K562 (cell line): ENCODE results near the gene ELF2.

ENCODE experiments used
- ATF1 ChIP-seq, 2 experiments: fragments of 450-650 bp in 1 of 2; IDR thresholded peaks; 2 replicates each; pipeline ENCODE4 v1.6.1; 2016; ENCODE audit warnings: missing compliant biosample characterization in 1 of 2, missing genetic modification characterization in 1 of 2
- CTCF ChIP-seq, 3 experiments: IDR thresholded peaks in 2 of 3; conservative IDR thresholded peaks in 1 of 3; 2 replicates each; pipeline ENCODE4 v1.5.1; 2011 to 2012; ENCODE audit warnings: low read length in 3 of 3, mild to moderate bottlenecking in 3 of 3, control low read depth in 2 of 3, improper control_type of control experiment in 1 of 3, inconsistent platforms in 1 of 3, low read depth in 1 of 3, mixed read lengths in 1 of 3, moderate library complexity in 1 of 3; ENCODE audit not compliant: insufficient read depth in 2 of 3
- MAX ChIP-seq: sonication (generic); formaldehyde crosslinking; IDR thresholded peaks from 2 replicates; pipeline ENCODE4 v1.9.0; 2022; ENCODE audit warnings: mild to moderate bottlenecking, missing genetic modification reagents
- NFRKB ChIP-seq: fragments of 450-650 bp; IDR thresholded peaks from 2 replicates; pipeline ENCODE4 v1.6.1; 2016; ENCODE audit warnings: low read depth
- POLR2A ChIP-seq: fragments of 450-650 bp; conservative IDR thresholded peaks from 2 replicates; pipeline ENCODE4 v1.6.1; 2016
- SOX6 ChIP-seq: fragments of 450-650 bp; IDR thresholded peaks from 2 replicates; pipeline ENCODE4 v1.6.1; 2014; ENCODE audit warnings: mild to moderate bottlenecking
- ZNF77 ChIP-seq: fragments of 250-450 bp; sonication (Bioruptor Pico); IDR thresholded peaks from 2 replicates; pipeline ENCODE4 v1.5.0; 2020
- TF ChIP-seq, protein P1 (sequence below): fragments of 450-650 bp; IDR thresholded peaks from 2 replicates; pipeline ENCODE4 v1.6.1; 2016; ENCODE audit warnings: missing biosample characterization, missing genetic modification characterization
- TF ChIP-seq, protein P2 (sequence below): sonication (generic); formaldehyde crosslinking; IDR thresholded peaks from 2 replicates; pipeline ENCODE4 v1.8.1; 2022; ENCODE audit warnings: missing genetic modification reagents

DNA sequence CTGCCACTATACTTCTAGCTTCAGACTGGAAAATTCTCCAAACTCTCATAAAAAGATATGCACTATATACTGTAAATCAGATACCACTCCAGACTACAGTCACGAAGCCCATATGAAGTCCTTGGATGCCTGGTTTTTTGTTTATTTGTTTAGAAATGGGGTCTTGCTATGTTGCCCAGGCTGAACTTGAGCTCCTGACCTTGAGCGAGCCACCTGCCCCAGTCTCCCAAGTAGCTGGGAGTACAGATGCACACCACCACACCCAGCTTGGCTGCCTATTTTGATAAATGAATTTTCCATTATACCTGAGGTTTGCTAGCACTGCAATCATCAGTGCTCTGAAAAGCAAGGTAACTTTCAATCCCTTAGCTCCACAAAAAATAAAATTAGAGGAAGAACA is 53.1 kb downstream of the ELF2 start:
- no peak for TF ChIP-seq POLR2A
- TF ChIP-seq, protein P1, sequence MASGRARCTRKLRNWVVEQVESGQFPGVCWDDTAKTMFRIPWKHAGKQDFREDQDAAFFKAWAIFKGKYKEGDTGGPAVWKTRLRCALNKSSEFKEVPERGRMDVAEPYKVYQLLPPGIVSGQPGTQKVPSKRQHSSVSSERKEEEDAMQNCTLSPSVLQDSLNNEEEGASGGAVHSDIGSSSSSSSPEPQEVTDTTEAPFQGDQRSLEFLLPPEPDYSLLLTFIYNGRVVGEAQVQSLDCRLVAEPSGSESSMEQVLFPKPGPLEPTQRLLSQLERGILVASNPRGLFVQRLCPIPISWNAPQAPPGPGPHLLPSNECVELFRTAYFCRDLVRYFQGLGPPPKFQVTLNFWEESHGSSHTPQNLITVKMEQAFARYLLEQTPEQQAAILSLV (tag): no peak
- no peak for TF ChIP-seq ZNF77 (CRISPR knock-in tag)
- TF ChIP-seq SOX6: no peak
- no peak for TF ChIP-seq MAX (CRISPR knock-in tag)
- no peak for TF ChIP-seq ATF1 (CRISPR knock-in tag; IDR thresholded peaks at IDR 0.05)
- no peak for TF ChIP-seq ATF1 (tag; IDR thresholded peaks at IDR 0.05)
- TF ChIP-seq NFRKB: no peak
- TF ChIP-seq CTCF (IDR thresholded peaks at IDR 0.05 in 2 of 3, conservative IDR thresholded peaks at IDR 0.05 in 1 of 3; ENCODE audit: insufficient read depth in 2 of 3, low read depth in 1 of 3, low read length in 3 of 3): no peak
- TF ChIP-seq, protein P2, sequence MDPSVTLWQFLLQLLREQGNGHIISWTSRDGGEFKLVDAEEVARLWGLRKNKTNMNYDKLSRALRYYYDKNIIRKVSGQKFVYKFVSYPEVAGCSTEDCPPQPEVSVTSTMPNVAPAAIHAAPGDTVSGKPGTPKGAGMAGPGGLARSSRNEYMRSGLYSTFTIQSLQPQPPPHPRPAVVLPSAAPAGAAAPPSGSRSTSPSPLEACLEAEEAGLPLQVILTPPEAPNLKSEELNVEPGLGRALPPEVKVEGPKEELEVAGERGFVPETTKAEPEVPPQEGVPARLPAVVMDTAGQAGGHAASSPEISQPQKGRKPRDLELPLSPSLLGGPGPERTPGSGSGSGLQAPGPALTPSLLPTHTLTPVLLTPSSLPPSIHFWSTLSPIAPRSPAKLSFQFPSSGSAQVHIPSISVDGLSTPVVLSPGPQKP (CRISPR knock-in tag): no peak
